Measurements from ENCODE around the gene ARID1B. TPM values are rescaled to one million over a fixed set of nuclear protein-coding genes. Genes with fewer than 3 reads are reported as not detected.

The ARID1B gene
- total RNA-seq, 1 experiment from 2014 or later, result 42.8 TPM

DNA sequence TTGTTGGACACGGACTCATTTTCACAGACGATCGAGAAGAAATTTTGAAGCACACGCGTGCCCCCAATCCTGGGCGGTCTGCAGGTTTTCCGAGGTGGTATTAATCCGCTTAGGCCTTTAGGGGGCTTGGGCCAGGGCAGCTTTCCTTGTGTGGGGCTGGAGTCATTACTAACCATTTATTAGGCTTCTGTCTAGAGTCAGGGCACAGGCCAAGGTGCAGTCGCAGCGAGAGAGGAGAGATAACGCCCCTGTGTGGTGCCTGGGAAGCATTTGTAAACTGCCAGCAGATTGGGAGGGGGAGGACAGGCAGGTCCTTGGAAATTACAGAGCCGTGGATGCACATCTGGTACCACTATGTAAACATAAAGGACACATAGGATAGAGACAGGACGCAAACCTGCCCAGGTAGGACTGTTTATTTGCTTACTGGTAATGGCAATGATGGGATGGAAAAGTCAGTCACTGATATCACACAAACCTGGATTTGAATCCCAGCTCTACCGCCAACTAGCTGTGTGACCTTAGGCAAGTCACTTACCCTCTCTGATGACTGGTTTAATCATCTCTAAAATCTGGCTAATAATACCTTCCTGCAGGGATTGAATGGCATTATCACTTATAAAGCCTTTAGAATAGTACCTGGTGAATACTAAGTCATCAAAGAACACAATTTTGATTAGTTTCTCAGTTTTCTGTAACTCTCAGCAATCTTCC, 469.8 kb downstream of the ARID1B start:
- no peaks in the 10 kb centered on the region for H3K4me1 ChIP-seq (replicated peaks; ENCODE audit: insufficient read depth)
- H3K36me3 ChIP-seq (ENCODE audit: low read depth), result no peaks in the 10 kb centered on the region
- H4K20me1 ChIP-seq (ENCODE audit: insufficient read depth), result no peaks in the 10 kb centered on the region
- no peaks in the 10 kb centered on the region for H3K79me2 ChIP-seq (ENCODE audit: low read depth)
- no peak overlapping the region for H3K27ac ChIP-seq
- peaks cover 3% of the 10 kb centered on the region; the same call in 1 of the 2 replicates for H3K9me3 ChIP-seq (ENCODE audit: insufficient read depth, low read depth)
- no peaks in the 10 kb centered on the region for H3K9me2 ChIP-seq (ENCODE audit: insufficient read depth)
- H3K27me3 ChIP-seq (ENCODE audit: insufficient read depth, low read depth), result peaks cover 2% of the 10 kb centered on the region; the same call in 1 of the 2 replicates
- no peak overlapping the region for H3K4me2 ChIP-seq
- POLR2A ChIA-PET (ENCODE audit: unreplicated experiment), result no interaction called here
- intact Hi-C loops (cut with micrococcal nuclease; ENCODE audit: unreplicated experiment), result no loop called here
- H2AFZ ChIP-seq, result no peak overlapping the region
- H3K4me3 ChIP-seq, result no peak overlapping the region
- TF ChIP-seq, protein P1, sequence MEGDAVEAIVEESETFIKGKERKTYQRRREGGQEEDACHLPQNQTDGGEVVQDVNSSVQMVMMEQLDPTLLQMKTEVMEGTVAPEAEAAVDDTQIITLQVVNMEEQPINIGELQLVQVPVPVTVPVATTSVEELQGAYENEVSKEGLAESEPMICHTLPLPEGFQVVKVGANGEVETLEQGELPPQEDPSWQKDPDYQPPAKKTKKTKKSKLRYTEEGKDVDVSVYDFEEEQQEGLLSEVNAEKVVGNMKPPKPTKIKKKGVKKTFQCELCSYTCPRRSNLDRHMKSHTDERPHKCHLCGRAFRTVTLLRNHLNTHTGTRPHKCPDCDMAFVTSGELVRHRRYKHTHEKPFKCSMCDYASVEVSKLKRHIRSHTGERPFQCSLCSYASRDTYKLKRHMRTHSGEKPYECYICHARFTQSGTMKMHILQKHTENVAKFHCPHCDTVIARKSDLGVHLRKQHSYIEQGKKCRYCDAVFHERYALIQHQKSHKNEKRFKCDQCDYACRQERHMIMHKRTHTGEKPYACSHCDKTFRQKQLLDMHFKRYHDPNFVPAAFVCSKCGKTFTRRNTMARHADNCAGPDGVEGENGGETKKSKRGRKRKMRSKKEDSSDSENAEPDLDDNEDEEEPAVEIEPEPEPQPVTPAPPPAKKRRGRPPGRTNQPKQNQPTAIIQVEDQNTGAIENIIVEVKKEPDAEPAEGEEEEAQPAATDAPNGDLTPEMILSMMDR (conservative IDR thresholded peaks at IDR 0.05), result no peak
- TF ChIP-seq EZH2 (IDR thresholded peaks at IDR 0.05; ENCODE audit: low read depth), result no peak
- CTCF ChIA-PET, result no interaction called here
- no peaks in the 10 kb centered on the region for H3F3A ChIP-seq (ENCODE audit: insufficient read depth, low read depth)
- no TSS peak for BruUV-seq (replicated peaks)
- no peak for DNase-seq

DNA sequence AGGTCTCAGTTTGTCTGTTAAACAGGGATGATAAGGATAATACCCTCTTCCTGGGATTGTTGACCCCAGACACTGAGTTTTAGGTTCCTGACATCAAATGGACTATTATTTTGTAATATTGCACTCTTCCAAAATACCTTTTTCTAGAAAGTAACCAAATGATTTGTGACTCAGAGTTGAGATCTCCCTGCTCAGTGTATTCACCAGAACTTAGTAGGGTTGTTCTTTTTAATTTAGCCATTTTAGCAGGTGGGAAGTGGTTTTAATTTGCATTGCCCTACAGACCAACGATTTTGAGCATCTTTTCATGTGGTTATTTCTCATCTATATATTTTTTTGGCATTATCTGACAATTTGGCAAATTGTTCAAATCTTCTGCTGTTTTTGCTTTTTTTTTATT, 471.1 kb downstream of the ARID1B start:
- H3F3A ChIP-seq (ENCODE audit: insufficient read depth, low read depth), result no peaks in the 10 kb centered on the region
- no peak overlapping the region for H3K4me3 ChIP-seq
- H3K79me2 ChIP-seq (ENCODE audit: low read depth), result no peaks in the 10 kb centered on the region
- CTCF ChIA-PET, result no interaction called here
- no peaks in the 10 kb centered on the region for H3K36me3 ChIP-seq (ENCODE audit: low read depth)
- peaks cover 3% of the 10 kb centered on the region; the same call in 1 of the 2 replicates for H3K9me3 ChIP-seq (ENCODE audit: insufficient read depth, low read depth)
- H3K27ac ChIP-seq, result no peak overlapping the region
- no peak overlapping the region for H2AFZ ChIP-seq
- no peaks in the 10 kb centered on the region for H4K20me1 ChIP-seq (ENCODE audit: insufficient read depth)
- intact Hi-C loops (cut with micrococcal nuclease; ENCODE audit: unreplicated experiment), result no loop called here
- no peak for DNase-seq
- peaks cover 7% of the 10 kb centered on the region; the same call in 1 of the 2 replicates for H3K27me3 ChIP-seq (ENCODE audit: insufficient read depth, low read depth)
- H3K4me1 ChIP-seq (replicated peaks; ENCODE audit: insufficient read depth), result no peaks in the 10 kb centered on the region
- no TSS peak for BruUV-seq (replicated peaks)
- H3K4me2 ChIP-seq, result no peak overlapping the region
- POLR2A ChIA-PET (ENCODE audit: unreplicated experiment), result no interaction called here
- no peaks in the 10 kb centered on the region for H3K9me2 ChIP-seq (ENCODE audit: insufficient read depth)
- TF ChIP-seq EZH2 (IDR thresholded peaks at IDR 0.05; ENCODE audit: low read depth), result no peak
- TF ChIP-seq, protein P1 (conservative IDR thresholded peaks at IDR 0.05), result no peak

DNA sequence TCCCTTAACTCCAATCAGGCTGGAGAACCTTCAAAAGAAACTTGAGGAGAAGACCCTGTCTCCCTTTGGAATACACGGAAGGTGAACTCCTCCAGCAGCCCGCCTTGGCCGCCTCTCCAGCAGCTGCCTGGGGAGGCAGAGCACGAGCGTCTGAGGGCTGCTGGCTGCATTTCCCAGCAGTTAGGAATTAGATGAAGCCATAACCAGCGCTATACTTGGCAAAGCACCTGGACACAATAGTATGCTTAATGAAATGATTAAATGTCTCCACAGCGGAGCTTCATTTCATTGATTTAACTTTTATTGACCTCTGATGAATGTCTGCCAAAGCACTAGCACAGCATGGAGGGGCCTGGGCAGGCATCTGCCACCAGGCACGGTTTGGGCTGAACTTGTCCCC, 472.6 kb downstream of the ARID1B start:
- DNase-seq, result no peak
- Histone ChIP-seq H3K27me3 (ENCODE audit: insufficient read depth, low read depth) (peaks cover 7% of the 10 kb centered on the region; the same call in 1 of the 2 replicates), H3K79me2 (ENCODE audit: low read depth) (no peaks in the 10 kb centered on the region), H3K4me2 (no peak overlapping the region), H3K4me1 (replicated peaks; ENCODE audit: insufficient read depth) (no peaks in the 10 kb centered on the region), H4K20me1 (ENCODE audit: insufficient read depth) (no peaks in the 10 kb centered on the region), H3F3A (ENCODE audit: insufficient read depth, low read depth) (no peaks in the 10 kb centered on the region), H3K27ac (no peak overlapping the region), H3K36me3 (ENCODE audit: low read depth) (no peaks in the 10 kb centered on the region), H3K9me2 (ENCODE audit: insufficient read depth) (no peaks in the 10 kb centered on the region), H2AFZ (no peak overlapping the region), H3K4me3 (no peak overlapping the region), H3K9me3 (ENCODE audit: insufficient read depth, low read depth) (peaks cover 3% of the 10 kb centered on the region; the same call in 1 of the 2 replicates)
- POLR2A ChIA-PET (ENCODE audit: unreplicated experiment), result no interaction called here
- intact Hi-C loops (cut with micrococcal nuclease; ENCODE audit: unreplicated experiment), result no loop called here
- CTCF ChIA-PET, result no interaction called here
- TF ChIP-seq EZH2 (IDR thresholded peaks at IDR 0.05; ENCODE audit: low read depth), result no peak
- TF ChIP-seq, protein P1 (conservative IDR thresholded peaks at IDR 0.05), result no peak
- no TSS peak for BruUV-seq (replicated peaks)

Data from PC-9 (cell line).